NCI-H345 (cell line): Measurements from ENCODE around the gene PNLIPRP1.

Experiments
- DNase-seq: peaks from one replicate; lab custom pipeline; 2025; lab: John Stamatoyannopoulos, UW

Gene PNLIPRP1

DNA sequence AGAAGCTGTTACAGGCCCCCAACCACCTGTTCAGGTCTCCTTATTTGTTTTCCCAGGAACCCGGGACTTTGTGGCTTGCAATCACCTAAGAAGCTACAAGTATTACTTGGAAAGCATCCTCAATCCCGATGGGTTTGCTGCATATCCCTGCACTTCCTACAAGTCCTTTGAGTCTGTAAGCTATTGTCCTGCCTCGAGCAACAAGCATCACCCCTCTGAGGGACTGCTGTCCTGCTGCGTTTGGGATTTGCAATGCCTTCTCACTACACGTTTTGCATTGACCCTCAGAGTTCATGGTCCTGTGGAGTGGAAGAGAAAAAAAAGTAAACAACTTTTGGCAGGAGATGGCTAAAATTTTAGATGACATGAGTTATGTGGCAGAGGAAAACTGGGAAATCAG lies 9.2 kb downstream of the PNLIPRP1 start:
- DNase-seq = no peak

DNA sequence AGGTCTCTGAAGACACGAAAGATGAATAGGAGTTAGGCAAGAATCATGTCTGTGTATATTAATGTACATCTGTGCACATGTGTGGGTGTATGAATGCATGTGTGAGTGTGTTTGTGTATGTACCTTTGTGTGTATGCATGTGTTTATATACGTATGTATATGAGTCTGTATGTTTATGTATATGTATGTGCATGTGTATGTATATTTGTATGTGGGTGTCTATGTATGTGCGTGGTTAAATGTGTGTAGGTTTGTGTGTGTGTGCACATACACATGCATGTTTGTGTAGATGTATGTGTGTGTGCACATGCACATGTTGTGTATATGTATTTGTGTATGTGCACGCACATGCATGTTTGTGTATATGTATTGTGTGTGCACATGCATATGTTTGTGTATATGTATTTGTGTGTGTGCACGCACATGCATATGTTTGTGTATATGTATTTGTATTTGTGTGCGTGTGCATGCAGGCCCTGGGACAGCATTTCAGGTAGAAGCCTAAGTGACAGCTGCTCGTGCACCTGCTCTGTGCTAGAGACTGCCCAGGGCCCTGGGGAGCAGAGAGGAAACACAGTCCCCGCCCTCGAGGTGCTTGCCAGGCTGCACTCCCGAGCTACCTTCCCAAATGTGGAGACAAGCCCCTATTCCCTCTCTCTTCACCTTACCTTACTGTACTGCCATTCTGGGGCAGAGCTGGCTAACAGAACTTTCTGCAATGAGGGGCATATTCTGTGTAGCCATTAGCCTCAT lies 12.1 kb downstream of the PNLIPRP1 start:
- DNase-seq = peak; percentile 23

DNA sequence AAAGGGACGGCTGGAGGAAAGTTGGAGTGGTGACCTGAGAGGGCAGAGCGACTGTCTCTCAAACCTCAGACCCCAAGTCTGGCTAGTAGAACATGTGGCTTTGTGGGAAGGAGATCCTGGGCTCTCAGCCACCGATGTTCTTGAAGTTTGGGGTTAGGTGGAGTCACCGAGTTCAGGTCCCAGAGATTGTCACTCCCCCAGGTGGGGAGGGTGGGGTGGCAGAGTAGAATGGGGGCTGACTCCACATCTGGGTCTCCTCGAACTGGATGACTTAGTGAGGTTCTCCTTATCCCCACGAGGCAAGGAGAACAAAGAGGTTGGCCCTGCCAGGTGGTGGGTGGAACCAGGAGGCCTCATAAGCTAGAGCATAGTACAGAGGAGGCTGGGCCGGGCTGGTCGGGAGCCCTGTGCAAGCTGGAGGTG lies 15.3 kb downstream of the PNLIPRP1 start:
- no peak for DNase-seq

DNA sequence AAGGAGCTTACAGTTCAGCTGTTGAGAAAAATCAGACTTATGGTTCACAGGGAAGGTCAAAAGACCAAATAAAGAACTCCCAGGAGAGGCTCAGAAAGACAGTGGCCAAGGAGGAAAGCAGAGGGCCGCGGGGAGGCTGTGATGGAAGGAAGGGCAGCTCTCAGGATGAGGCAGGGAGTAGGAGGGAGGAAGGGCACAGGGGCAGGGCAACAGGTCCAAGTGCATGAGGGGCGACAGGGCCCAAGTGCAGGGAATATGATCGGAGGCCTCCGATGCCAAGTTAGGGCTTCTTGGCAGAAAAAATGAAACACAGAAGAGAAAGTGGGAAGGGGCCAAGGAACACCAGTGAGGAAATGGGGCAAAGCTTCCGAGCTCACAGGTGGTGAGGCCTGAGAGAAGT lies 16.6 kb downstream of the PNLIPRP1 start:
- no peak for DNase-seq

DNA sequence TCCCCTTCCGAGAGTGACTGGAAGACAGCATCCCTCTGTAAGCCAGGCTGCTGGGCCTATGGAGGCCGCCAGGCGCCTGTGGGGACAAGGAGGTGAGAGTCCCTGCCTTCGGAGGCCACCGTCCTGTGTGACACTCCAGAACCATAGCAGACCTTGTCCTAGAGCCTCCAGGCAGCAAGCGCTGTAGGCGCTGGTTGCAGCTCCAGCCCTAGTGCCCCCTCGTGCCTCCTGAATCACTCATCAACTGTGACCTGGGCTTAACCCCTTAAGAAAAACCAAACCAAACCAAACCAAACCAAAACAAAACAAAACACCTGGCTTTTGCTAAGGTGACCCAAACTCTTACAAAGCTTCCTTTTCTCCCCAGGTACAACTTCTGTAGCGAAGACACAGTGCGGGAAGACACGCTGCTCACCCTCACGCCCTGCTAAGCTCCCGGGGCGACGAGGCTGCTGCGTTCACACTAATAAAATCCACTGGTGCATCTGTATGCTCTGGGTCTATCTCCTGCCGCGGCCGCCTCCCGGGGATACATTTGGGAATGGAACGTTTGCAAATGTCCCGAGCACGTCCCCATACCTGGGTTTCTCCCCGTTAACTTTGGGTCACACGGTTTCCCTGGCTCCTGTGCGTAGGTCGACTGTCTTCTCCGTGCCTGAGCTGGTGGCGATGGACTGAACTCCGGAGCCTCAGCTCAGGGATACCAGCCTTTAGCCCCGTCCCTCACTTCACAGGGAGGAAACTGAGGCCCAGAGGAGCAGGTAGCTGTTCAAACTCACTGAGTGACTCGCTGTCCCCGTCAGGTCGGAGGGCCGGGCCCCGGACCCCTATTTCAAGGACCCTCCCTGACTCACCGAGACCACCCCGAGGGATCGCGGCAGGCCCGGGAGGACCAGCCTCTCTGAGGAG lies 18.2 kb downstream of the PNLIPRP1 start:
- no peak for DNase-seq

DNA sequence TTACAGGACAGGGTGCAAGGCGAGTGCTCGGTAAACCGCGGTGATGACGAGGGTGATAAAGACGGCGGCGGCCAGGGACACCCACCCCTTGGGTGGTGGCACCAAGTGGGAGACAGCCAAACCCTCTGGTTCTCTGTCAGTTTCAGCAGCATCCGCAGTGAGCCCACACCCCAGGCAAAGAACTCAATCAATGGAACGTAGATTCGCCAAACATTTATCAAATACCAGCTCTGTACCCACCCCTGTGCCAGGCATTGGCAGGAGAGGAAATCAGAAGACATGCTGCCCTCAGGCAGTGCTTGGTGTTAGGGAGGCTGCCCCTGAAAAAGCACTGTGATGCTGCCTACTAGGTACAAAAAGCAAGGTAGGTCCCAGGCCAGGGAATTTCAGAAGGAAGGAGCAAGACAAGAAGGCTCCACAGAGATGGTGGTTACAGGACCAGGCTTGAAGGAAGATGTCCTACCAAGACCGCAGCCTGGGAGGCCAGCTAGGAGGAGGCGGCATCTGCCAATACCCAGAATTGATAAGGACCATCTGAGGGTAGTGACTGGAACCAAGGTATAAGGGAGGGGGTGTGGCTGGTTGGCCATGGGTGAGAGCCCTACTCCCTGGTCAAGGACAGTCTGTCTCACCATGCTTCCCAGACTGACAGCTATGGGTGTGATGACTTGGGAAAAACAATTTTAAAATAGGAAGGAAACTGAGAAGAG lies 19.8 kb downstream of the PNLIPRP1 start:
- no peak for DNase-seq

DNA sequence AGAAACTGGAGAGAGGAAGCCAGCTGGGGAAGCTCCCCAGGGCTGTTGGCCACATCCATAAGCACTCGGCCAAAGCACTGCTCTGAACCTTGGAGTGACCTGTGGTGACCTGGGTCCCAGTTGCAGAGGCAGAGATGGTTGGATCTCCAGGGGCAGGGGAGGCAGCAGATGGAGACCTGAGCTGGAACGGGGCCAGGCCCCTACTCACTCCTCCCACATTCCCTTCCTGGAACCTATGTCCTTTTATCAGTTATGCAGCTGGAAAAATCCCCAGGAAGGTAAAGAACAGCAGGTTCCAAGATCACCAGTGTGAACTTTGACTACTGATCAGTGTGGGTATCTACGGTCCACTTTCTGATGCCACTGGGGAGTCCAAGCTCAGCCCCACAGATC lies 20.4 kb downstream of the PNLIPRP1 start:
- DNase-seq = no peak

DNA sequence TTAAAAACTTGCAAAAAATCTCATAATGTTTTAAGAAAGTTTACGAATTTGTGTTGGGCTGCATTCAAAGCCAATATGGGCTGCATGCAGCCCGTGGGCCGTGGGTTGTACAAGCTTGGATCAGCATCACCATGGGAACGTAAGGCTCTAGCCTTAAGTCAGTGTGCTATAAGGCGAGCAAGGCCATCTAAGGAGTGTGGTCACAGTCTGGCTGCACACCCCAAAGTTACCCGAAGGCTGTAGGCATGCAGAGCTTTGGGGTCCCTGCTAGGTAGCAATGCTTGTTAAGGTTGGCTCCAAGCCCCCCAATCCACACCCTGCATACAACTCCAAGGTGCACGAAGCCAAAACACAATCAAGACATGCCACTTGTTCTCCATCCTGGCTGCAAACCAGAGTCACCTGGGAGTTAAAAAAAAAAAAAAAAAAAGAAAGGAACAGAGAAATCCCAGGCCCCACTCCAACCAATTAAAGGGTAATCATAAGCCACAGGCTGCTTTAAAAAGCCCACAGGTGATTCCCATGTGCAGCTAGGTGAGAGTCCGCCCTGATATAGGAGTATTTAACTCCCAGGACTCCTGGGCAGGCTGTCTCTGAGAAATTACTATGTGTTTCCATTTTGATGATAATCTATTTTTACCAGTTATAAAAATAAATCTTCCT lies 21.5 kb downstream of the PNLIPRP1 start:
- no peak for DNase-seq

DNA sequence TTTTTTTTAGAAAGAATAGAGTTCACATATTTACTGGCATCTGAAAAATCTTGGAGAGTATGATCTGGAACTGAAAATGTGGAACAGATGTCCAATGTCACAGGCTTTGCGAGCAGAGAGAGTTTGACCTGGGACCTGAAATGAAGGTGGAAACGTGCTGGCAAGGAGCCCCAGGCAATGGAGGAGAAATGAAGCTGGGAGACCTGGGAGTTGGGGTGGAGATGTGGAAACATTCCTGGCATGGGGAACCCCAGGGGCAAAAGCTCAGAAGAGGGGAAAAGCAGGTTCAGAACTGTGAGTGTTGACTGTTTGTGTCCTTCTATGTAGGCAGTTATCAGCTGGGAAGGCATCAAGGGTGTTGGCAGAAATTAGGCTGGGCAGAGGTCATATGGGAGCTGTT lies 22.7 kb downstream of the PNLIPRP1 start:
- DNase-seq = no peak

DNA sequence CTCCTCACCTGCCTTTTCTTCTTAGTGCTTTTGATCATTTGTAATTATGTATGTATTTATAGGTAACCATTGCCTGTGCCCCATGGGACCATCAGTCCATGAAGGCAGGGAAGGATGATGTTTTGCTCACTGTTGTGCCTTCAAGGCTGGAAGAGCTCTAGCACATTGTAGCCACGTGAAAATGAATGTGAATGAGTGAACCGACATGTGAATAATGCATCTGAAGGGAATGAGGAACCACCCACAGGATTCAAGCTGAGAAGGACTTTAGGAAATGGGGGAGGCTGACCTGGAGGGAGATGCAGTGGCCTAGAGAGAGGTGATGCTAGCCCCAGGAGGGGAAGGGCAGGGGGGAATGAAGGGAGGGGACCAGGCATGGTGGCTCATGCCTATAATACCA lies 24.0 kb downstream of the PNLIPRP1 start:
- DNase-seq = no peak

DNA sequence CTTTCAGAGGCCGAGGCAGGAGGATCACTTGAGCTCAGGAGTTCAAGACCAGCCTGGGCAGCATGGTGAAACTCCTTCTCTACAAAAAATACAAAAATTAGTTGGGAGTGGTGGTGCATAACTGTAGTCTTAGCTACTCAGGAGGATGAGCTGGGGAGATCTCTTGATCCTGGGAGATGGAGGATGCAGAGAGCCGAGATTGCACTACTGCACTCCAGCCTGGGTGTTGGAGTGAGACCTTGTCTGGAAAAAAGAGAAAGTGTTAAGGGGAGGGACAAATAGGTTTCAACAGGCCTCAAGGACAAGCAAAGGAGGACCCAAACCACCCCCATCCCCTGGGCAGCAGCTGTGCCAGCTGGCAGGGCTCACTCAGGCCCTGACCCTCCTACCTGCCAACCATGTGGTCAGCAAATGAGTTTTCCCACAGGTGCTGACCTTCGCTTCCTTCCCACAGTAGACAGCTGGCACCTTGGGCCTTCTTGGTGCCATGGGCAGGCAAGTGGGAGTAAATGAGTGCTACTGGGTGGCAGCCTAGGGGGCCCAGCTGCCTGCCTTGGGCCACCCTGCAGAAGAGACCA lies 24.5 kb downstream of the PNLIPRP1 start:
- no peak for DNase-seq

DNA sequence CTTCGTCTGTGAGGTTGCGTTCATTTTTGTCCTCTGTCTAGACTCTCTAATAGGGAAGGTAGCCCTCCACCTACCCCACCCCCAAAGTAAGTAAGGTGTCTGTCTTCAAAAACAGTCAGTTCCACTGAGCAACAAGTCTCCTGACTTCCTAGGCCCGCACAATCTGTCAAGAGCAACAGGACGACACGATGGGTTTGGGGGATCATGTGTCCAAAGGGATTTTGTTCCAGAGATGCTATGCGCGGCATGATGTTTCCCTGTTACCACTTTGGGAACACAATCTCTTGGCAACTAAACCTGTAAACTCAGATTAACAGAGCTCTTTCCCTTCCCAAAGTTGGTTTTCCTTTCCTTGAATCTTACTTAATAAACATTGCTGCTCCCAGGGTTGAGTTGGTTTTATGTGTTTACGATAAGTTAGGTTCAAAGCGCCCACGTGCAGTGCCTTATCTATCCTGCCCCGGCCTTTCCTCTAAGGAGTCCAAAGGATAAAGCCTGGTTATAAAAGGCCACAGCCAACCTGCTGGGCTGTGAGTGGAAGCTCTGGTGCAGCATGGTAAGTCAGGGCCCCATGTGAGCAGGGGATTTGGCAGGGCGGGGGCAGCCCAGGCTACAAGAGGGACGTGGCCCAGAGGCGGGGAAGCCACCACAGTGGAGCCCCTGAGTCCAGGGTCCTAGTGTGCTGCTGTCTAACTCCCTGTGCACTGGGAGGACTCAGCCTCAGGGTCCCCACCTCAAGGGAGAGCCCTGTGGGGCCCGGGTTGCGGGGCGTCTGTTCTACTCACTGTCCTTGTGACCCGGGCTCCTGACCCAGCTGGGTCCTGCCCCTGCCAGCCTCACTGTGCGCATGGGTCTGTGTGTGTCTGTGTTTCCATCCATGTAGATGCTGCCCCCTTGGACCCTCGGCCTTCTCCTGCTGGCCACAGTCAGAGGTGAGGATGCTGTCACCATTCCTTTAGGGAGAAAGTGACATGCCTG lies 30.0 kb downstream of the PNLIPRP1 start, which contains the start of gene PNLIPRP2:
Gene PNLIPRP2, plus strand, starts transcription at position 531 of the 978 bp plus-strand sequence.
- no peak for DNase-seq

DNA sequence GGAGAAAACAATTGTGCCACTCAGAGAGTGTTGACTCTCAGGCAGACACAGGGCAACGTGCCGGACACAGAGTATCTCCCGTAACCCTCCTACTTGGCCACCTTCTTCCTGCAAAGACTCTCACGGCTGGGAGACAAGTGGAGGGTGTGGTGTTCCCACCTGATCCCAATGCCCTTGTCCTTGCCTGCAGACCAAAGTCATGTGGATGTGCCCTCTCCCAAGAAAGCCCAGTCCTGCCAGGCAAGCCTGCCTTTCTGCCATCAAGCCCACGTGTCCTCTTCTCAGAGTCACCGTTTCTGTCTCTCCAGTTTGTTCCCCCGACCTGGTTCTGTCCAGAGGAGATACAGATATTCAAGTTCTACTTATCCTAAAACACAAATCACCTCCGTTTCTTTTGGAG lies 30.7 kb downstream of the PNLIPRP1 start:
- no peak for DNase-seq

DNA sequence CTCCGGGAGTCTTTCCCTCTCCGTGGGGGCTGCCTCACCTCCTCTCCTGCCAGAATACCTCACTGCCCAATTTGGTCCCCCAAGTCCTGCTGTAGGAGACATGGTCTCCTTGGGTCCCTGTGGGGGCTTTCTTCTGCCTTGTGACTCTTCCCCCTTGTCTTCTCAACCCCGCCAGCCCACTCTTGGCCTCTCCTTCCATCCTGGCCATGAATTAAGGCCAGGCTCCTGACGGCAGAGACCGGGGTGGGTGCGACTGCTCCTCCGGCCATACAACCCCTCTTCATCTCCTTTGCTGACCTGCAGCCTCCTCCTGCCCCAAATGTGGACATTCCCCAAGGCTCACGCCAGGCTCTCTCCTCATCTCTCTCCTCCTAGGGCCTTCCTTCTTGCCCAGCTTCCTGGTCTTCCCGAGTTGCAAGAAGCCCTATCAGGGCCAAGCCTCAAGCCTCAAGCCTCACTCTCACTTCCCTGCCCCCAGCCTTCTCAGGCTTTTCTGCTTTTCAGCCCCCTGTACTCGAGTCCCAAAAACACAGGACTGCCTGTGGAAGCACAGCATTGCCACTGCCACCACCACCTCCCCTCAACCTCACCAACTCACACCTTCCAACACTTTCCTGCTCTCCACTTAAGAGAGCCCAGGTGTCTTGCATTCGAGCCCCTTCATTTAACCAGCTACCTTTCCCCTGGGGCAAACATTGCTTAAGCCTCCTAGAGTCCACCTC lies 31.3 kb downstream of the PNLIPRP1 start:
- DNase-seq = no peak

DNA sequence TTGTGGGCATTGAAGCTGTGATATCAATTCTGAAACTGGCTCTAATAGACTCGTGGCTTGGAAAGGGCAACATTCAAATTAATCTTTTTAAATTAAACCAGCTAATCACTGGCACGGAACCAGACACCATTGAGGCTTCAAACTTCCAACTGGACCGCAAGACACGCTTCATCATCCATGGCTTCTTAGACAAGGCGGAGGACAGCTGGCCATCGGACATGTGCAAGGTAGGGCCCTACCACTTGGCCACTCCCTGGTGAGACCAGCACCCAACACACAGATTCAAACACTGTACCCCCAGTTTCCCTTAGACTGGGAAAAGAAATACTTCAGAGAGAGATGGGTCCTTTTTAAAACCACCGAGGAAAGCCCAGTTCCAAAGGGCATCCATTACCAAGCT lies 35.1 kb downstream of the PNLIPRP1 start:
- no peak for DNase-seq

DNA sequence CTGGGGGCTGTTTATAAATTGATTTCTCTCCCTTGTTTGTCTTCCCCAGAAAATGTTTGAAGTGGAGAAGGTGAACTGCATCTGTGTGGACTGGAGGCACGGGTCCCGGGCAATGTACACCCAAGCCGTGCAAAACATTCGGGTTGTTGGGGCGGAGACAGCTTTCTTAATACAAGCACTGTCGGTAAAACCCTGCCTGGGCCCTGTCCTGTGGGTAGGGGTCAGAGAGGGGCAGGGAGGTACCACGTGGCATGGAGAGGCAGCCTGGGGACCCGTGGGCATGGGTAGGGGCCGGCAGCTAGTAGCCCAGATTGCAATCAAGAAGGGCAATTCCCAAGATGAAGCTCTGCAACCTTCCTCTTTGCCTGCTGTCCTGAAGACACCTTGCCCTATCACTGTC lies 36.1 kb downstream of the PNLIPRP1 start:
- no peak for DNase-seq

DNA sequence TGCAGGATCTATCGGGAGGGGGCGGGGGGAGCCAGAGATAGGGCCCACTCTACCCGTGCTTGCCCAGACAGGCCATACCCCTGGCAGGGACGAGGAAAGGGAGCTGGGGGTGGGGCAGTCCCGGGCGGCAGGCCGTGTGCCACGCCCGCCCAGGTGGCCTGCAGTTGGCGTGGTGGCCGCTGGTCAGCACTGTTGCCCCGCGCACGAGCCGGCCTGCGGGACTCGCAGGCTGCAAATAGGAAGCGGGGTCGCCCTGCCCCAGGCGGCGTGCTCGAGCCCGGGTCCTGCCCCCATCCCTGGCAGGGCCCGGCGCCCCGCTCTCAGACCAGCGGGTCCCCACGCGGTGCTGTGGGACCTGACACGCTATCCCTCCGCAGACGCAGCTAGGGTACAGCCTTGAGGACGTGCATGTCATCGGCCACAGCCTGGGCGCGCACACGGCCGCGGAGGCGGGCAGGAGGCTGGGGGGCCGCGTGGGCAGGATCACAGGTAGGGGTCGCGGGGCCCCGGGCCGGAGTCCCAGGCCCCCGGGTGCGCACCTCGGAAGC lies 36.7 kb downstream of the PNLIPRP1 start:
- DNase-seq = no peak

DNA sequence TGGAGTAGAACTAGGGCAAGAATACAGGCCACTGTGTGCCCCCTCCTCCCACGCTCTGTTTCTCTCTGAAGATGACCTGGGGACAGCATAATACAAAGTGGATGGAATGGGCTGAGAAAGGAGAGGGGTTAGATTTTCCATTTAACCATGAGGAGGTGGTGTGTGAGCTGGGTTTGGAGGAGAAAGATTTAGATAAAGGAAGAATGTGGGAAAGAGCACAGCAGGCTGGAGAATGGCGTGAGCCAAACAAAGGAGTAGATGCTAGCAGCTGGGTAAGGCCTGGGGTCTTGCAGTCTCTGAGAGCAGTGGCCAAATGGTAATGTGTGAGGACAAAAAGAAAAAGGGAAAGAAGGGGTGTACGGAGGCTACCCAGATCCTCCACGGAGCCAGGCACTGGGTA lies 38.6 kb downstream of the PNLIPRP1 start:
- no peak for DNase-seq

DNA sequence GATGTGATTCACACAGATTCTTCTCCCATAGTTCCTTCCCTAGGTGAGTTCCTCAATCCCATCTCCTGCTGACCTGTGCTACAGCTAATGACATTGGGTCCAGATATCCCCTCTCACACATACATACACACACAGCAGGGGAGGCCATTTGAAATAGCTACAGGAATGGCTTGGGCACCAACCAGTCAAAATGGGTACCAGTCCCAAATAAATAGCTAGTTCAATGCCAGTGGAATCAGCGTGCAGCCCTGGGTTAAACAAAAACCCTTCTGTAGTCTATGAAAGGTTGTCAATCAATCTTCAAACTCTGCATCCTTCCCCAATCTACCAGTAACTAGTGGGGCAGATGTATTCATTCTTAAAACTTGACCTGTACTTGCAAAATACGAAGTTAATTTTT lies 39.3 kb downstream of the PNLIPRP1 start:
- DNase-seq = no peak
